Activated naive CD8-positive, alpha-beta T cell treated with anti-CD3 and anti-CD28 coated beads, Interleukin-2, amount 50 U/mL, for 16 hours (primary cell): ENCODE measurements around the gene MARK2.
A peak's percentile ranks its signal among the peaks of the same experiment; 100 is the strongest.

ENCODE experiments used
- DNase-seq: peaks from one replicate; pipeline ENCODE4 v3.0.0-alpha.2; 2020; ENCODE audit warnings: low read depth, low spot score

Gene MARK2

DNA sequence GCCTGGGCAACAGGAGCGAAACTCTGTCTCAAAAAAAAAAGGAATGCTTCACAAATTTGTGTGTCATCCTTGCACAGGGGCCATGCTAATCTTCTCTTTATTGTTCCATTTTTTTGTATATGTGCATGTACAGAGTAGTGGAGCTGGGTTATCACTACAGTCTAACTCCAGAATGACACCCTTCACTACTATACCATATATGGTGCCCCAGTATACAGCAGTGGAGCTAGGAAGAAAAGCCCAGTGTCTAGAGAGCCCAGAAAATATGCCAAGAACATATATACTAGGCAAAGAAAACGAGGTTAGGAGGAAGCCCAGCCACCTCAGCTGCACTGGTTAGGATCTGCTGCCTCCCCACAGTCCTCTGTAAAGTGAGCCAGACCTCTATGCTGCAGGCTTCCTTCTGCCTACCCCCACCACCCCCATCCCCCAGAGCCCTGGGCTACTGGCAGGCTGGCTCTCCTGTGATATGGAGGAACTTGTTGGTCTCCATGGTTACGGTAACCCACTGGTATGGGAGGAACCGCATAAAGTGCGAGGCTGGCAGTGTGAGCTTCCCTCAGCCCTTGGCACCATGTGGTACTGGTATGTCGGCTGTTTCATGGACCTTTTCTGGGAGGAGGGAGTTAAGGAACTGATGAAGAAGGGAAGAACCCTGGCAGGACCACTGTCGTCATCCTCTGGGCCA lies 43.8 kb downstream of the MARK2 start:
- no peak for DNase-seq

DNA sequence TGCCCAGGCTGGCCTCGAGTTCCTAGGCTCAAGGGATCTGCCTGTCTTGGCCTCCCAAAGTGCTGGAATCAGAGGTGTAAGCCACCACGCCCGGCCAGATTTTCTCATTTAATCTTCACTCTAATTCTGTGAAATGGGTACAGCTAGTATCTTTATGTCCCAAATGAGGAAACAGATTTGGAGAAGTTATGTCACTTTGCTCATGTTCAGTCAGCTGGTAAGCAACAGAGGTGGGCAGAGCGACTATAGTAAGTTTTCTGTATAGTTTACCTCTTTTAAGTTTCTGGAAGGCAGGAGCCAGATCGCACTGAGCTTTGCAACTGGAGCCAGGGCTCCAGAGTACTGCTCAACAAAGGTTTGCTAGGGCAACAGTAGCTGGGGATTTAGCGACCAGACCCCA lies 44.9 kb downstream of the MARK2 start:
- no peak for DNase-seq

DNA sequence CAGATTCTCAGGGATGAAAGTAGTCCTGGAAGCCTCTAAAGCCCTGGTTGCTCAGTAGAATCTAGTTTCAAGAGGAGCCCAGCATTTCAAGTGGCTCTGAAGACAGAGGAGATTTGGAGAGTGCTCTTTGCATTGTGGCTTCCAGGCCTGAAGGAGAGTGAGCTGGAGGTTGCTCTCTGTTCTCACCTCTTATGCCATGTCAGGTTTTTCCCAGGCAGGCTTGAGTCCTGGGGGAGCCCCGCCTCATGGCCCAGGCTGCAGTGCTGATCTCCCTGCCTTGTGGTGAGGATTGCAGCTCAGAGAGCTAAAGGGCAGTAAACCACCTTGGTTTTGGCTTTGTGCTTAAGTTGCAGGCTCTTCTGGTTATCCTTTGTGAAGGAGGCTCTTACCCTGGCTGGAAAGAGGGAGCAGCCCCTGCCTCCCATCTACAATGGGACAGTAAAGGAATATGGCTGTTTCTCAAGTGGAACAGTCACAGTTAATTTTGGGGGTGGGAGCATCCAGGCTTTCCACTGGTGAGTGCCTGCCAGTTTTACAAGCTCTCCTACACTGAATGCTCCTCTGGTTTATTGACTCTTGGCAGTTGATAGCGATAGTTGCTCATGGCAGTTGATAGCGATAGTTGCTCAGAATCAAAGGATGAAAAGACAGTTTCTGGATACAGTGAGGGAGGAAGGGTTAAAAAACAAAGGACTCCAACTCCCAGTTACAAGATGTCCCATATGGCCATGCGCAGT lies 45.5 kb downstream of the MARK2 start:
- DNase-seq = no peak

DNA sequence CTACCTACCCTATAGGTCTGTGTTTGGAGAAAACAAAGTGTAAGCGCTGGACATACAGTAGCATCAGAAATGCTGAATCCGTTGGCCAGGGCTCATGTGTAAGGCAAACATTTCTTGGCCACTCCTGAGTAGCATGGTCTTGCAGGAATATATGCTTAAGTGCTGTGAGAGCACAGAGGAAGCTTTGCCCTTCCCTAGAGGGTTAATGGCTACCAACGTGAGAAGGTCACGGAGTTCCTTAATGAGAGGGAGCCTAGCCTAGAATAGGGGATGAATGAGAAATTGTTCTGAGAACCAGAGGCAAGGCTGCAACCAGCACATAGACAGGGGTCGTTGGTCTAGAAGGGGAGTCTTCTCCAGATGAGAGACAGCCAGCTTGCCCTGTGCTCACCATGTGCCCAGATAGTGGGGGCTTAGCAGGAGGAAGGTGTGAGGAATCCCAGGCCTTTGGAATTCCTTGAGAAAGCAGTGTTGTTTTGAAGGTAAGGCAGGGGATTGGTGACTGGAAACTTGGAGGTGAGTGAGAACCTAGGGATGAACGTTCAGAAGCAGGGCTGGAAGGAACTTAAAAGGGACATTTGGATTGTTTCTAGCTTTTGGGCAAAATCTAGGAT lies 48.6 kb downstream of the MARK2 start:
- no peak for DNase-seq

DNA sequence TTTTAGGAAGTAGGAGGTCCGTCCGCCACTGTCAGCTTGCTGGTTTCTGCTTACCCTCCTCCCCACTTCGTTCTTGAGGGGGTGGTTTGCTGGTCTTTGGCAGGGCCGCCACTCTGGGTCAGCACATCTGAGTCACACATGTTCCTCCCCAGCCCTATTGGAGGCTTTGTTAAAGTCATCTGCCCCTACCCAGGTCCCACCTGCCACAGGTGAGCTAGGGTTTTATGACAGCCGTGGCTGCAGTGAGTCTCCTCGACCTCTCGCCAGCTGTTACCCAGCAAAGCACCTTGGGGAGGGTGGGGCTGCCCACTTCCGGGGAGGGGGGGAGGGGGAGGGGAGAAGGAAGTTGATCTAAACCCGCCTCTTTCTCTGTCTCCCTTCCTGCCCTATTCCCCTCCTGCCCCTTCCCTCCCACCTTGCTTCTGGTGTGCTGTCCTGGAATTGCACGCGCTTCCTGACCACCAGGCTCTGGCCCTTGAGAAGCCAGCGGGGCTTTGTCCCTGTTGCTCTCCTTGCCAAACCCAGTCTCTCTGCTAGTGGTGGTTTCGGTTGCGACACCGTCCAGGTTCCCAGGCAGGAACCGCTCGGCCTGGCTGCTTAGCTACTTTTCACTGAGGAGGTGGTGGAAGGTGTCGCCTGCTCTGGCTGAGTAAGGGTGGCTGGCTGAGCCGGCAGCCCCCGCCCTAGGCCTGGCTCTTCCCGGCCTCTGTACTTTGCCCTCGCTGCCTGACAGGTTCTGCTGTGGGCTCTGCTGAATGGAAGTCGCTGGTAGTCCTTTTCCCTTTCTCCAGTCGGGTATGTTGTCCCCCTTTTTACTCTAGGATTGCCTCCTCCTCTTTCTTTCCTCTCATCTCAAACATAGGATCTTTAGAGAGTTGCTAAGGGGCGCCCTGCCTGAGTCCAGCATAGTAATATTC lies 49.5 kb downstream of the MARK2 start:
- peak; percentile 17 for DNase-seq

DNA sequence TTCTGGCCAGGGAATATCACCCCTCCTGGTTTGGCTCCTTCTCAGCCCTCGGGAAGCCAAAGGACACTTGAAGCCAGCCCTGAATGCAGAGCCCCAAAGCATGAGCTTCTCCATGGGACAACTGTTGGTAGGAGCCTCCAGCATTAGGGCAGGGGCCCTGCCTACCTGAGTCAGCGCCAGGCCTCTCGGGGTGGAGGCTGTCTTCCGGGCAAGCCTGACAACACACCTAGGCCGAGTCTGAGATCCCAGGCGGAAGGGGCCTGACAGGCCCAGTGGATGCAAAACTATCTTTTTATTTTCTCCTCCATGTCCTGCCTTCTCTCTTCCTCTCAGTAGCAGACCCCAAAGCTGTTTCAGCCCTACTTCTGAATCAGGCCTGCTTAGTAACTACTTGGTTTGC lies 50.4 kb downstream of the MARK2 start:
- DNase-seq = no peak

- no peak for DNase-seq
Measured at GRCh38 chr11:63890368-63890767, 51.5 kb downstream of the MARK2 start.

- no peak for DNase-seq
Measured at GRCh38 chr11:63892228-63892627, 53.3 kb downstream of the MARK2 start.

- DNase-seq = no peak
Measured at GRCh38 chr11:63893355-63893754, 54.4 kb downstream of the MARK2 start.

DNA sequence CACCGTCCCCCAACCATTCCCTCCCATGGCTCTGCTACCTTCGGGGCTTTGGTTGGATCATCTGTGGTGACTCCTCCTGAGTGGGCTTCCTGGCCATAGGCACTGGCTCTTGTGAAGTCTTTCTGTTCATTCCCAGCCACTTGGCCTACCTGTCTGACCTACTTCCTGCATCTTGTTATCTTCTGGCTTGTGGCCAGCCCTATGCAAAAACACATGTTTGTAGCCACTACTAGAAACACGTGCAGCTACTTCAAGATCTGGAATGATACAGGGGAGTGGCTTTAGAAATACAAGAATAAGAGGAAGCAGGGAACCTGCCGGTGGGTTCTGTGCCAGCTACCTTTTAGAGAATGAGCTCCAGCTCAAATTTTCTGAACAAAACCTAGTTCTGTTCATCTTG lies 57.2 kb downstream of the MARK2 start:
- no peak for DNase-seq

DNA sequence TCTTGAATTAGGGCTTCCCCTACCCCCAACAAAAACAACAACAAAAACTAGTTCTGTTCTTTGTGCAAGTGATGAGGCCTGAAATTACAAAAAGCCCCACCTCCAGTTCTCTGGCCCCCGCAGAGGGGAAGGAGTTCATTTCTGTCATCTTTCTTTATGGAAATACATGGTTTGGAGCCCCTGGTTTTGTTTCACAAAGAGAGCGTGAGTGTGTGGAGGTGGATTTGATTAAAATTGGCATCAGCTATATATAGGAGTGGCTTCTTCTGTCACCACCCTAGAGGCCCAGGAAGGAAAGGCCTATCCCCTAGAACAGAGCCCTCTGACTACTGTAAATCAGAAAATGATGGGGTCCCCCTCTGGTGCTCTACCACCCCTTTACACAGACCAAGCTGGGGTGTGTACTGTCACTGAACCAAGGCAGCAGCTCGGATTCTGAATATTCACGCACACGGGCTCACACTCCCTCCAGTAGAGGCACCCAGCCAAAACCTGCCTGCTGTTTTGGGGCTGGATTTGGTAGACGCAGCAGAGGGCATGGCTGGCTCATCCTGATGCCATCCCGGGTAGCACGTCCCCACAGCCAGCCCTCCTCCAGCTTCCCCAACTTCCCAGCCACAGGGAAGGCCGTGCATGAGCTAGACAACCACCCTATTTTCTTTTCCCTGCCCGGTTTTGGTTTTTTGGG lies 58.7 kb downstream of the MARK2 start:
- DNase-seq = no peak

GRCh38 chr11:63901660-63902059 lies 62.8 kb downstream of the MARK2 start:
- DNase-seq = no peak

GRCh38 chr11:63903884-63904283 lies 65.0 kb downstream of the MARK2 start:
- DNase-seq = no peak

GRCh38 chr11:63904743-63905142 lies 65.8 kb downstream of the MARK2 start:
- no peak for DNase-seq

DNA sequence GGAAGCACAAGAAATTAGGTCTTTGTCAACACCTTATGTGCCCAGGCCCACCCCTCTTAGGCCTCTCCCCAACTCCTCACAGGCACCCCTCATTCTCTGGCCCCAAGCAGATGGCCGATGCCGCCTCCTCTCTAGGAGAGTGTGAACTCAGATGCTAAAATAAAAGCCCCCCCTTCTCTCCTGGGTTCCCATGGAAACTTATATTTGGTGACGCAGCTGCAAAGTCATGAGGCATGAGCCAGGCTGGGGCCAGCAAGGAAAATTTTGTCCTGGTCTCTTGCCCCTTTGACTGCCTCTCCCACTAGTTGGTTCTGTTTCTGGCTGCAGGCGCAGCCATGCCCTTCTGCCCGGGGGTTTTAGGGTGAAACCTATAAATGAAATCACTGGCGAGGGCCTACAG lies 66.3 kb downstream of the MARK2 start:
- no peak for DNase-seq

DNA sequence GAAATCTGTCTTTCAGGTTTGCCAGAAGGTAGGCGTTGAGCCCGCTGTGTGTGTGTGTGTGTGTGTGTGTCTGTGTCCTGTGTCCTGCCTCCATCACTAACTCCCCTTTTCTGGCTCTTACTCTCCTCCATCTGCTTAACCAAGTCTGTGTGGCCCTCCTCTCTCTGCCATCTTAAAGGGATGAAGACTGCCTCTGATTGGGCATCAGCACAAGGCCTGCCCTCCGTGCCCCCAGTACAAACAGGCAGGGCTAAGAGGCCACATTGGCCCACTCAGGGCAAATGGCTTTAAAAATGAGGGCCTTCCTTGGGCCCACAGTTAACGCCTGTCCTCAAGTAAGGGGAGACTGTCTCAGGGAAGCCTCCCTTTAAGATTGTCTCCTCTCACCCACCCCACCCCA lies 67.2 kb downstream of the MARK2 start:
- DNase-seq = no peak

DNA sequence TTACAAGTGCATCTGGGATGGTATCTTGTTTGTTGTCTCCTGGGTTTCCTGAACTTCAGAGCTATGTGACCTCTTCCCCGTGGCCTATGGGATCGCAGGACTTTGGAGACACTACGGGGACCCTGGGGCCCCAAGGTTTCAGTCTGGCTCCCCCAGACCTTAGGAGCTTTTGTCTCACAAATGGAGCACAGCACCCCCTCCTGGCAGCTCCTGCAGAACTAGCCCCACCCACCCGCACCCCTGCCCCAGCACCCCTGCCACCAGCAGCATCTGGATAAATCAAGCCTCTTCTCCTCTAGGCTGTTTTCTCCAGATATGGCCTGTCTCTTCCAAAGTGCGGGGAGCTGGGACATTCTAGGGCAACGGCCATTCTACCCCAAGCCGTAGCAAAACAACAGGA lies 67.7 kb downstream of the MARK2 start:
- DNase-seq = no peak

DNA sequence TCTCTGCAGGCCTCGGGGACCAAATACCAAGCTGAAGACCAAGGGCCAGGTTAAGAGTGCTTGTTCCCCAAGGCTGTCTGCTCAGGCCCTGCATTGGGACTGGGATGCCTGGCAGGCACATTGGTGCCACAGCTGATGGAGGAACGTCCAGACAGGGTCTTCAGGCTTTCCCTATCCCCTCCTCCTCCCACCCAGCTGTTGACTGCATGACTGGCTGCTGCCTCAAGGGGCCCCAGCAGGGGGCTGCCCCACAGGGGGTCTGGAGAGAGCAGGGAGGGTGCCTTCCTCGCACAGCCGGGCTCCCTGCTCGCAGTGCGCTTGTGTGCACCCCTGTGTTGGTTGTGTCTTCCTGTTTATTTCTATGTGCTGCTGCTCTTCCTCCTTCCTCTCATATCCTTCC lies 68.2 kb downstream of the MARK2 start:
- no peak for DNase-seq

DNA sequence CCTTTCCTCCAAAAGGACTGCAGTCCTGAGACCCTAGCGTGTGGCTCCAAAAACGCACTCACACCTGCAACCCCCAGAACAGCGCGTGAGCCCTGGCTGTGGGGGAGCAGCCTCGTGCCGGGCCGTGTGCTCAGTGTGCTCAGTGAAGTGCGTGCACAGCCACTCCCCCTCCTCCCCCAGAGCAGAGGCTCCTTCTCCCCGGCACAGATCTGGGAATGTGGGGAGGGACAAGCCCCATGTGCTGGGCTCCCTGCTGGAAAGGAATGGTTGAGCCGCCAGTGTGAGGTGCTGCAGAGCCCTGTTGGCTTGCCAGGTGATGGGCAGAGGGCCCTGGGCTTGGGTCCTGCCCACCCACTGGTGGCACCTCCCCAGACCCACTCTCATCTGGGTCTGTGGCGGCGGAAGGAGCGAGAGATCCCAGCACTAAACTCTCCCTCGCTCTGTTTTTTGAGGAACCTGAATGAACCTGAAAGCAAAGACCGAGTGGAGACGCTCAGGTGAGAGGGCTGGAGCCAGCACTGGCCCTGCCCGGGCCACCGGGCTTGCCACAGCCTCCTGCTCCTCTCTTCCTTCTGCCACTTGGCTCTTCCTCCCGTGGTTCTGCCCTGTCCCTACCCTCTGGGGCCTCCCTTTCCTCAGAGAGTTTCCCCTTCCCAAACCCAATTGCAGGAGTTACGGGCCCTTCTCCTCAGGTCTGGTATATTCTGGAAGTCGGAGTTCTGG lies 69.1 kb downstream of the MARK2 start:
- no peak for DNase-seq

DNA sequence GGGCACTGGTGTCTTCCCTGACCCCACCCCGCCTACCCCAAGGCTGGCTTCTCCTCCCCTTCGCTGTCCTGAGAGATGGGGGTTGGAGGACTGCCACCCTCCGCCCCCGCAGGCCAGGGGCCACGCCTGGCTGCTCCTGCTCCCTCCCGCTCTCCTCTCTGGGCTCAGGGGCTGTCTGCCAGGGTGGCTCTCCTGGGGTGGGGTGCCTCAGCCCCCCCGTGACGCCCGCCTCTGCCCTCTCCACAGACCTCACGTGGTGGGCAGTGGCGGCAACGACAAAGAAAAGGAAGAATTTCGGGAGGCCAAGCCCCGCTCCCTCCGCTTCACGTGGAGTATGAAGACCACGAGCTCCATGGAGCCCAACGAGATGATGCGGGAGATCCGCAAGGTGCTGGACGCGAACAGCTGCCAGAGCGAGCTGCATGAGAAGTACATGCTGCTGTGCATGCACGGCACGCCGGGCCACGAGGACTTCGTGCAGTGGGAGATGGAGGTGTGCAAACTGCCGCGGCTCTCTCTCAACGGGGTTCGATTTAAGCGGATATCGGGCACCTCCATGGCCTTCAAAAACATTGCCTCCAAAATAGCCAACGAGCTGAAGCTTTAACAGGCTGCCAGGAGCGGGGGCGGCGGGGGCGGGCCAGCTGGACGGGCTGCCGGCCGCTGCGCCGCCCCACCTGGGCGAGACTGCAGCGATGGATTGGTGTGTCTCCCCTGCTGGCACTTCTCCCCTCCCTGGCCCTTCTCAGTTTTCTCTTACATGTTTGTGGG lies 69.9 kb downstream of the MARK2 start:
- no peak for DNase-seq
